ENCODE results near the gene PARVA.

The PARVA gene

GRCh38 chr11:12564012-12564411 is 186.6 kb downstream of the PARVA start:
- DNase-seq, result no peak

- DNase-seq, result no peak
These were observed 188.0 kb downstream of the PARVA start for GRCh38 chr11:12565406-12565805.

GRCh38 chr11:12567746-12568460 is 190.5 kb downstream of the PARVA start:
- no peak for DNase-seq

GRCh38 chr11:12569499-12570425 is 192.4 kb downstream of the PARVA start:
- DNase-seq, result no peak

GRCh38 chr11:12573707-12574485 is 196.5 kb downstream of the PARVA start:
- no peak for DNase-seq

GRCh38 chr11:12577725-12578644 is 200.6 kb downstream of the PARVA start:
- DNase-seq, result no peak

GRCh38 chr11:12581416-12581815 is 204.0 kb downstream of the PARVA start:
- DNase-seq, result no peak

GRCh38 chr11:12581923-12582322 is 204.6 kb downstream of the PARVA start:
- DNase-seq, result no peak
